CD4-positive, CD25-positive, alpha-beta regulatory T cell (primary cell): ENCODE data around the gene MINDY4. TPM values are rescaled to one million over a fixed set of nuclear protein-coding genes. Genes with fewer than 3 reads are reported as not detected.
A peak's percentile ranks its signal among the peaks of the same experiment; 100 is the strongest.

Experiments used
- ATAC-seq, 2 donors: fragments of 150-1000 bp; cut with Tn5 transposase; one replicate each; pipeline ENCODE4 v1.10.0; 2021; ENCODE audit warnings: low read depth in 2 of 2, moderate number of reproducible peaks in 2 of 2, moderate library complexity in 1 of 2
- DNase-seq, 3 donors: peaks; one replicate each; pipeline versions ENCODE4 v3.0.0 to v3.0.0-alpha.2; 2012 to 2022; ENCODE audit warnings: mixed read lengths in 1 of 3
- H3K27ac ChIP-seq: one replicate; pipeline ENCODE4 v1.7.0; 2013; ENCODE audit warnings: mild to moderate bottlenecking, low read length; ENCODE audit not compliant: insufficient read depth, poor library complexity, severe bottlenecking
- H3K27me3 ChIP-seq: one replicate; pipeline ENCODE4 v1.7.0; 2013; ENCODE audit warnings: low read length; ENCODE audit not compliant: control insufficient read depth, insufficient read depth
- H3K36me3 ChIP-seq: one replicate; pipeline ENCODE4 v1.7.0; 2013; ENCODE audit warnings: mild to moderate bottlenecking, low read length, moderate library complexity; ENCODE audit not compliant: control insufficient read depth, insufficient read depth
- H3K4me1 ChIP-seq: 2 replicates; pipeline ENCODE4 v1.7.0; 2013; ENCODE audit warnings: mild to moderate bottlenecking, low read length; ENCODE audit not compliant: insufficient read depth, control insufficient read depth, poor library complexity, severe bottlenecking
- H3K4me3 ChIP-seq: one replicate; pipeline ENCODE4 v1.7.0; 2013; ENCODE audit warnings: low read depth, mild to moderate bottlenecking, low read length, moderate library complexity
- H3K9me3 ChIP-seq, 2 experiments: 1 replicate in 1 of 2; 2 replicates in 1 of 2; pipeline ENCODE4 v1.7.0; 2013; ENCODE audit warnings: low read length in 2 of 2, mild to moderate bottlenecking in 1 of 2, moderate library complexity in 1 of 2; ENCODE audit not compliant: control insufficient read depth in 2 of 2
- H3K27ac Mint-ChIP-seq, 3 donors: one replicate each; pipeline ENCODE4 v1.8.0; 2020 to 2022; ENCODE audit warnings: mild to moderate bottlenecking in 3 of 3, mixed read lengths in 3 of 3, moderate library complexity in 2 of 3
- H3K27me3 Mint-ChIP-seq: one replicate; pipeline ENCODE4 v1.8.0; 2022; ENCODE audit warnings: mild to moderate bottlenecking, mixed read lengths
- H3K36me3 Mint-ChIP-seq: one replicate; pipeline ENCODE4 v1.8.0; 2020; ENCODE audit warnings: mixed read lengths
- H3K4me1 Mint-ChIP-seq, 4 donors: one replicate each; pipeline ENCODE4 v1.8.0; 2020 to 2022; ENCODE audit warnings: mixed read lengths in 4 of 4, mild to moderate bottlenecking in 1 of 4
- H3K4me3 Mint-ChIP-seq, 4 donors: one replicate each; pipeline ENCODE4 v1.8.0; 2020 to 2022; ENCODE audit warnings: mild to moderate bottlenecking in 4 of 4, mixed read lengths in 4 of 4, moderate library complexity in 3 of 4
- H3K9me3 Mint-ChIP-seq, 7 donors: one replicate each; pipeline ENCODE4 v1.8.0; 2020 to 2022; ENCODE audit warnings: mixed read lengths in 7 of 7, mild to moderate bottlenecking in 3 of 7, moderate library complexity in 2 of 7
- polyA plus RNA-seq, 4 donors: library from polyadenylated mRNA; unstranded; fragments of 300-500 nt; fragmentation: Illumina TruSeq; gene quantifications; one replicate each; pipeline ENCODE4 v1.2.3, GENCODE V29; 2021
- total RNA-seq: library from RNA; stranded (reverse); gene quantifications from one replicate; pipeline ENCODE4 v1.2.3, GENCODE V29; 2022

The MINDY4 gene
- total and polyA plus RNA-seq, 5 donors from 2014 or later = 0.17 to 1.0 (median 0.52) TPM

GRCh38 chr7:30754315-30754877, 16.8 kb upstream of the MINDY4 start:
- H3K36me3 Mint-ChIP-seq = no peaks in the 10 kb centered on the region
- H3K4me3 Mint-ChIP-seq = no peak overlapping the region
- Histone ChIP-seq H3K4me3 (no peak overlapping the region), H3K27ac (no peak overlapping the region), H3K36me3 (no peaks in the 10 kb centered on the region), H3K27me3 (no peaks in the 10 kb centered on the region), H3K9me3 (no peaks in the 10 kb centered on the region), H3K4me1 (no peaks in the 10 kb centered on the region)
- H3K9me3 Mint-ChIP-seq = no peaks in the 10 kb centered on the region
- H3K27me3 Mint-ChIP-seq = no peaks in the 10 kb centered on the region
- no peak for ATAC-seq
- H3K4me1 Mint-ChIP-seq = peaks cover 0 to 2% (median 0%) of the 10 kb centered on the region in 4 donors
- DNase-seq = no peak
- H3K27ac Mint-ChIP-seq = no peak overlapping the region

DNA sequence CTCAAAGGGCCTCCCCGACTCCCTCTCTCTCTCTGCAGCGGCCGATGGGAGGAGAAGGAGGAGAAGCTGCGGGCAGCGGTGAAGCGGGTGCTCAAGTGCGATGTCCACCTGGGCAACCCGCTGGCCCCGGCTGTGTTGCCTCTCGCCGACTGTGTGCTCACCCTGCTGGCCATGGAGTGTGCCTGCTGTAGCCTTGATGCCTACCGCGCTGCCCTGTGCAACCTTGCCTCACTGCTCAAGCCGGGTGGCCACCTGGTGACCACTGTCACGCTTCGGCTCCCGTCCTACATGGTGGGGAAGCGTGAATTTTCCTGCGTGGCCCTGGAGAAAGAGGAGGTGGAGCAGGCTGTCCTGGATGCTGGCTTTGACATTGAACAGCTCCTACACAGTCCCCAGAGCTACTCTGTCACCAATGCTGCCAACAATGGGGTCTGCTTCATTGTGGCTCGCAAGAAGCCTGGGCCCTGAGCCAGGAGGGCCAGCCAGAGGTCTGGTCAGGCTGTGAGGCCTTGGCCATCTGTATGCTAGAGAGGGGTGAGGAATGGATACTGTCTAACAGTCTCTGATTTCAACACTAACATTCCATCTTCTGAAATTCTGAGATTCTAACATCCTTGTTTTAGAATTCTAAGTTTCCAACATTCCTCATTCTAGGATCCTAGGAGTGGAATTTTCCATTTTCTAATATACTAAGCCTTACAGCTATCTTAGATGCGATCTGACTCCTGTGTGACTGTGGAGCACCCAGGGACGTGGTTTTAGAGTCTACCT, 15.6 kb upstream of the MINDY4 start:
- H3K4me3 ChIP-seq = no peak overlapping the region
- no peaks in the 10 kb centered on the region for H3K9me3 ChIP-seq
- H3K36me3 Mint-ChIP-seq = no peaks in the 10 kb centered on the region
- no peak overlapping the region for H3K27ac ChIP-seq
- no peak overlapping the region for H3K27ac Mint-ChIP-seq
- no peaks in the 10 kb centered on the region for H3K27me3 Mint-ChIP-seq
- H3K9me3 Mint-ChIP-seq = no peaks in the 10 kb centered on the region
- DNase-seq = no peak
- H3K36me3 ChIP-seq = no peaks in the 10 kb centered on the region
- no peaks in the 10 kb centered on the region for H3K4me1 ChIP-seq
- peaks cover 0 to 2% (median 0%) of the 10 kb centered on the region in 4 donors for H3K4me1 Mint-ChIP-seq
- H3K4me3 Mint-ChIP-seq = no peak overlapping the region
- ATAC-seq = no peak
- H3K27me3 ChIP-seq = peaks cover 3% of the 10 kb centered on the region

DNA sequence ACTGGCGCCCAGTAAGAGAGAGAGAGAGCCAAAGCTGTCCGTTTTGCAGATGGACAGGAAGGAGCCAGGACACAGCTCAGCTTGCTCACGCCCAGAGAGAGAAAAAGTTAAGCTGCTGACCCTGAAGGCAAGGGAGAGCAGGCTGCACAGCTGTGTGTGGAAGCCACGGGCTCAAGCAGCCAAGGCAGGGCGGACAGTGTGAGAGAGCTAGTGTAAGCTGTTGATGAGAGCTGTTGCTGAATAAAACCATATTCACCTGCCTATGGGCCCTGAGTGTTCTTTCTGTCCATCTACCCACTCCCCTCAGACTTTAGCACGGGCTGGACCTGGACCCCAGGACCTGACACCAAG, 13.9 kb upstream of the MINDY4 start:
- Mint-ChIP-seq H3K4me1 (peaks cover 0 to 2% (median 0%) of the 10 kb centered on the region in 4 donors), H3K27me3 (peaks cover 4% of the 10 kb centered on the region), H3K9me3 (no peaks in the 10 kb centered on the region), H3K4me3 (no peak overlapping the region), H3K36me3 (no peaks in the 10 kb centered on the region), H3K27ac (peak overlapping the region in 1 of 3 donors; percentile 47)
- DNase-seq (no peak), ATAC-seq (no peak)
- H3K36me3 ChIP-seq = no peaks in the 10 kb centered on the region
- no peak overlapping the region for H3K4me3 ChIP-seq
- no peaks in the 10 kb centered on the region for H3K9me3 ChIP-seq
- H3K27ac ChIP-seq = no peak overlapping the region
- no peaks in the 10 kb centered on the region for H3K4me1 ChIP-seq
- H3K27me3 ChIP-seq = peaks cover 3% of the 10 kb centered on the region

DNA sequence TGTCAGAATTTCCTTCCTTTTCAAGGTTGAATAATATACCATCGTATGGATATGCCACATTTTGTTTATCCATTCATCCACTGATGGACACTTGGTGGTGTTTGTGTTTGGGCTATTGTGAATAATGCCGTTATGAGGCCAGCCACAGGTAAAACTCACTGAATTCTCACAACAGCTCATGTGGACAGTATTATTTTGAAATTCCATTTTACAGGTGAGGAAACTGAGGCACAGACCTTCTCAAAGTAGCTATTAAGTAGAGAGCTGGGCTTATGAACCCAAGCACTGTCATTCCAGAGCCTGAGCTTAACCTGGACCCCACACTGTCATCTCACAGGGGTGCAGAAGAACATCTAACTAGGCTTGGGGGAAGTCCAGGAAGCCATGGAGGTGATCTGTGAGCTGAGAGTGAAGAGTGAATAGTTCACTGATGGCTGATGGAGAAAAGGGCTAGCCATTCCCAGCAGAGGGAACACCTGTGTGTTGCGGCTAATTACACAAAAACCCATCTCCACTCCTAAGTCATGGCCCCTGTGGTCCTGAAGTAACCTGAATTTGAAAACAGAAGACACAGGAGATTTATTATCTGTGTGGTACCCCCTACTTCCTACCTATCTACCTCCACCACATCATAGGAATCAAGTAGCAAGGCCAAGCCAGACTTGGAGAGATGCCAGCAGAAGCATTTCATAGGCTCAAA, 10.6 kb upstream of the MINDY4 start:
- ATAC-seq (no peak), DNase-seq (no peak)
- H3K4me1 Mint-ChIP-seq = peaks cover 0 to 2% (median 0%) of the 10 kb centered on the region in 4 donors
- H3K27ac ChIP-seq = no peak overlapping the region
- H3K4me3 Mint-ChIP-seq = no peak overlapping the region
- H3K4me3 ChIP-seq = no peak overlapping the region
- no peaks in the 10 kb centered on the region for H3K4me1 ChIP-seq
- peaks cover 3% of the 10 kb centered on the region for H3K27me3 ChIP-seq
- H3K36me3 Mint-ChIP-seq = no peaks in the 10 kb centered on the region
- no peaks in the 10 kb centered on the region for H3K9me3 Mint-ChIP-seq
- no peak overlapping the region for H3K27ac Mint-ChIP-seq
- H3K27me3 Mint-ChIP-seq = peaks cover 11% of the 10 kb centered on the region
- H3K36me3 ChIP-seq = no peaks in the 10 kb centered on the region
- no peaks in the 10 kb centered on the region for H3K9me3 ChIP-seq

DNA sequence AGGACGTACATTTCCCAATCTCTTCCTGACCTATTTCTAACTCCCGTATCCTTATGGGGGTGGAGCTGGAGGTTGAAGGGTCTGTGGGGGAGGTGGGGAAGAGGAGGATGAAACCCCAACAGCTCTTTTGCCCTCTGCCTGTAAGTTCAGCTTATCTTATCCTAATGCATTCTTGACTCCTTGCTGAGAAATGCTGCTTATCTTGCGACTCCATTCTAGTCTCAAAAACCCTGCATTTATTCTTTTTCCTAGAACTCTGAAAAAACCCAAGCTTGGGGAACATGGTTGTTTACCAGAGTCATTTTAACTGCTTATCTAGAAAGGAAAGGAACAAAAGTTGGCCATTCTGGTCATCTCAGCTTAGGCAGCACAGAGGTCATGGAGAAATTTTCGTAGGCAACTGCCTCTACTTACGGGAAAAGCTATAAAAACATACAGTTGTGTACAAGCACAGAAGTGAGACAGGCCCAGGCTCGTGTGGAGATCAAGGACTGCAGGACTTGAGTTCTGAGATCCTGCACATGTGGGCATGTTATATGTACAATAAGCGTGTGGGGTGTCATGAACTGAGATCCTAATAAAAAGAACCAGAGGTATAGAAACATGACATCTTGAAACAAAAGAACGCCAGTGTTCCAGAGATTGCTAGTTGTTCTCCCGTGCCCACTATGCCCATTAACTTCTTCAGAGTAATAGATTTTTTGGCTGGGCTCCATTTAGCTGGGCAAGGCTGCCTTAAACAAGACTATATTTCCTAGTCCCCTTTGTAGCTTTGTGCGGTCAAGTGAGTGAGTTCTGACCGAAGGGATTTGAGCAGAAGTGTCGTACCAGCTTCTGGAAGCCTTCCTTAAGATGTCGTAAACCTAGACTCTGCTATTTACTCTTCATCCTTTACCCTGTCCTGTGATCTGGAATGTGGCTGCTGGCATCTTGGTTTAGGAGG, 9.7 kb upstream of the MINDY4 start:
- Histone ChIP-seq H3K9me3 (no peaks in the 10 kb centered on the region), H3K4me1 (no peaks in the 10 kb centered on the region), H3K36me3 (no peaks in the 10 kb centered on the region), H3K4me3 (no peak overlapping the region), H3K27me3 (peaks cover 3% of the 10 kb centered on the region), H3K27ac (no peak overlapping the region)
- Mint-ChIP-seq H3K36me3 (no peaks in the 10 kb centered on the region), H3K27me3 (peaks cover 14% of the 10 kb centered on the region), H3K9me3 (no peaks in the 10 kb centered on the region), H3K4me1 (peaks cover 0 to 2% (median 0%) of the 10 kb centered on the region in 4 donors), H3K27ac (peak overlapping the region in 1 of 3 donors; percentile 14), H3K4me3 (no peak overlapping the region)
- DNase-seq (no peak), ATAC-seq (no peak)

GRCh38 chr7:30764030-30764975, 6.9 kb upstream of the MINDY4 start:
- no peak for DNase-seq
- Mint-ChIP-seq H3K27me3 (peaks cover 21% of the 10 kb centered on the region), H3K4me3 (no peak overlapping the region), H3K4me1 (no peaks in the 10 kb centered on the region), H3K9me3 (no peaks in the 10 kb centered on the region), H3K36me3 (no peaks in the 10 kb centered on the region), H3K27ac (no peak overlapping the region)
- Histone ChIP-seq H3K4me3 (no peak overlapping the region), H3K27me3 (peaks cover 3% of the 10 kb centered on the region), H3K9me3 (no peaks in the 10 kb centered on the region), H3K4me1 (no peaks in the 10 kb centered on the region), H3K27ac (no peak overlapping the region), H3K36me3 (no peaks in the 10 kb centered on the region)
- no peak for ATAC-seq
